ENCODE results near the gene GAK.

DNA sequence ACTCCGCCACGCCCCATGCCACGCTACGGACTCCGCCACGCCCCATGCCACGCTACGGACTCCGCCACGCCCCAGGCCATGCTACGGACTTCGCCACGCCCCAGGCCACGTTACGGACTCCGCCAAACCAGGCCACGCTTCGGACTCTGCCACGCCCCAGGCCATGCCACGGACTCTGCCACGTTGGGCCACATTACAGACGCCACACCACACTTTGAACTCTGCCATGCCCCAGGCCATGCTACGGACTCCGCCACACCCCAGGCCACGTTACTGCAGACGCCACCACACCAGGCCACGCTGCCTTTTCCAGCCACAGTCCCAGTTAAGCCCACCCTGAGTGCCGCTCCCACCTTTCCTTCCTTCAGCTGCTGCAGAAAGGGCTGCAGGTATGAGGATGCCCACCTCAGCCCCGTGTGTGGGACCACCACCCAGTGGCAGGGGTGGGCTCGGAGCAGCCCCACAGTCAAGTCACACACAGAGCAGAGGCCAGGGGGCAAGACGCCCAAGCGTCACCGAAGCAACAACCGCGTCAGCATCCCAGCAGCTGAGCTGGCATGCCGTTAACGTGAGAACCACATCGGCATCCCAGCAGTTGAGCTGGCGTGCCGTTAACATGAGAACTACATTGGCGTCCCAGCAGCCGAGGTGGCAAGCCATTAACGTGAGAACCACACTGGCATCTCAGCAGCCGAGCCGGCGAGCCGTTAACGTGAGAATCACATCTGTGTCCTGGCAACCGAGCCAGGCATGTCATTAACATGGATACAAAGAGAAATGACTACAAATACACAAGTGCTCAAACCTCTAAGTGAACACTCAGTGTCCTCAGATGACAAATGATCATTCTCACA, 26.4 kb downstream of the GAK start:
- no peak for TF ChIP-seq CTCF (IDR thresholded peaks at IDR 0.05 in 4 of 5, conservative IDR thresholded peaks at IDR 0.05 in 1 of 5)
- no peak for TF ChIP-seq POLR2A (IDR thresholded peaks at IDR 0.05)

Measured in gastrocnemius medialis (tissue), 4 donors.